Endometrial microvascular endothelial cells (primary cell): ENCODE data around the gene RRAD. TPM values are rescaled to one million over a fixed set of nuclear protein-coding genes. Genes with fewer than 3 reads are reported as not detected.

ENCODE experiments used
- in situ Hi-C: cut with HindIII; loops from 2 replicates; pipeline ENCODE4 v1.10.0; 2017; ENCODE audit warnings: low sequenced_read_pairs, low pct_unique_long_range_greater_than_20kb; ENCODE audit errors: inconsistent ontology term
- total RNA-seq: library from RNA; depleted of rRNA; stranded (reverse); fragments of >200 nt; gene quantifications from one replicate; pipeline ENCODE4 v1.2.3, GENCODE V29; 2015; ENCODE audit errors: inconsistent ontology term

RRAD gene
- total RNA-seq, 1 donor from 2014 or later = 0.46 TPM

DNA sequence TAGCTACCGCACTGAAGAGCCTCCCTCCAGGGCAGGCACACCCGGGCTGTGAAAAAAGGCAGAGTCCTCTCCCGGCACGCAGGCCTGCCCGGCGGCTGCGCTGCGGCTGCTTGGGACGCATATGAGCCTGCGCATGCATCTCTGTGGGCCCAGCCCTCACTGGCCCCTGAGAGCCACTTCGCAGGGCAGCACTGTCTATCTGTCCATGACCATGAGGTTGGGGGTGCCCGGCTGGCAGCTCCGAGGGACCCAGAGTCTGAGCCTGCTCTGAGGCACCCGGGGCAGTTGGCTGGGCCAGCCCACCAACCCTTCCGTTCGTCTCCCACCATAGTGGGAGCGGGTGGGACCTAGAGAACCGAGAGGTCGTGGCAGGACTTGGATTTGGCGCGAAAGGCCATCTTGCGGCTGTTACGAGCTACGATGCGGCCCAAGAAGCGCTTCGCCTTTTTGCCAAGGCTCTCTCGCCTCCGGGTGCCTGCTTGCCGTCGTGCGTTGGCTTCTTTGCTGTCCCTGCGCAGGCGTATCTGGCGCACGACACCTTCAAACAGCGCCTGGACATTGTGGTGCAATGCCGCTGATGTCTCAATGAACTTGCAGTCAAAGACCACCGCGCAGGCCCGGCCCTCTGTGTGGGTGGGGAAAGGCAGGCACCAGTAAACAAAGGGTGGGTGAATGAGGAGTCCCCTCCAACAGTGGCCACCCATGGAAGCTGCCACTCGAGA lies 3.4 kb downstream of the RRAD start:
- in situ Hi-C loops = no loop called here

DNA sequence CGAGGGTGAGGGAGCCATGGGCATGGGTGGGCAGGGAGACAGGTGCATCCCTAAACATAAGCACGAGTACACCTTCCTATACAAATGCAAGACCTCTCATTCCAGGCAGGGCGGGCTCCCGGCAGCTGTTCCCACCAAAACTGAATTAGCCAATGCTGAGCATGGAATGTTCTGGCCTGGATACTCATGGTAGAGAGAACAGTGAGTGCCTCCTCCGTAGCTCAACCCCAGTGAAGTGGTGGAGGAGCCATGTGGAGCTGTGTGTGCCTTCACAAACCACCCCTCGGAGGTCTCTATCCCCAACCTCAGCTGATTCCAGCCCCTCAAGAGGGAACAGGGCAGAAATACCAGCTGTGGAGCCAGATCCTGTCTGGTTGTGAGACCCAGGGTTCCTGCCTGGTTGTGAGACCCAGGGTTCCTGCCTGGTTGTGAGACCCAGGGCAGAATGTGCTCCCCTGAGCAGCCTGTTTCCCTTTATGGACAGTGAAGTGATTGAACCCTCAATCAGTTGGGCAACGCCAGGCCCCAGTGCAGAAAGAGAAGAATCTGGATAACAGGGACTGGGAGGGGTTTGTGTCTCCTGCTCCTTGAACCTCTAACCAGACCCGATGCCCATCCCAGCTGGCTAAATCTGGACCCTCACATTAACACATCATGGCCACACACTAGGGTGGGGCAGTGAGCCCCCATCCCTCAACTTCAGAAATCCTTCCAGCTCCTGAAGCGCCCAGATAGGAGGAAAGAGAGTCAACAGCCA lies 4.2 kb downstream of the RRAD start:
- in situ Hi-C loops = no loop called here

GRCh38 chr16:66920299-66920590 lies 5.1 kb downstream of the RRAD start:
- in situ Hi-C loops = no loop called here

GRCh38 chr16:66919569-66920298 lies 5.6 kb downstream of the RRAD start:
- in situ Hi-C loops = no loop called here

- in situ Hi-C loops = no loop called here
These were observed 6.3 kb downstream of the RRAD start, which contains the start of gene CDH16 for GRCh38 chr16:66918803-66919568. Gene CDH16, minus strand, starts transcription at chr16:66918885. Its CDS starts 820 bp downstream, at chr16:66918065.

- in situ Hi-C loops = no loop called here
These were observed 7.0 kb downstream of the RRAD start for GRCh38 chr16:66918355-66918754.

DNA sequence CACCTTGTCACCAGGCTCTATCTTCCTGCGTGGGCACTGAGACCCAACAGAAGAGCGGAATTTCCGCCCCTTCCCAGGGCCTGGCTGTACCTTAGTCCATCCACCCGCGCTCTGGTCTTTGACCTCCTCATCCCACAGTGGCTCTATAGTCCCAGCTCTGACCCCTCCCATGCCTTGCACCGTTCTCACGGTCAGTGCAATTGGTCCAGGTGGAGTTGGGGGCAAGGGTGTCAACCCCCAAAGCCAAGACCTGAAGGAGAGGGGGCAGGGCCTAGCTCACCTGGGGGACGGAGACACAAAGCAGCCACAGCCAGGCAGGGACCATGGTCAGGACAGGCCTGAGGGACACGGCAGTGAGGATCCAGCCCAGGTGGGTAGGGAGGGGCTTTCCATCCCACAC lies 7.6 kb downstream of the RRAD start:
- in situ Hi-C loops = no loop called here

GRCh38 chr16:66916518-66916917 lies 8.8 kb downstream of the RRAD start:
- in situ Hi-C loops = no loop called here

GRCh38 chr16:66915041-66915440 lies 10.3 kb downstream of the RRAD start:
- in situ Hi-C loops = no loop called here

- in situ Hi-C loops = no loop called here
These were observed 10.8 kb downstream of the RRAD start for GRCh38 chr16:66914541-66914940.

GRCh38 chr16:66913711-66914110 lies 11.6 kb downstream of the RRAD start:
- in situ Hi-C loops = no loop called here

DNA sequence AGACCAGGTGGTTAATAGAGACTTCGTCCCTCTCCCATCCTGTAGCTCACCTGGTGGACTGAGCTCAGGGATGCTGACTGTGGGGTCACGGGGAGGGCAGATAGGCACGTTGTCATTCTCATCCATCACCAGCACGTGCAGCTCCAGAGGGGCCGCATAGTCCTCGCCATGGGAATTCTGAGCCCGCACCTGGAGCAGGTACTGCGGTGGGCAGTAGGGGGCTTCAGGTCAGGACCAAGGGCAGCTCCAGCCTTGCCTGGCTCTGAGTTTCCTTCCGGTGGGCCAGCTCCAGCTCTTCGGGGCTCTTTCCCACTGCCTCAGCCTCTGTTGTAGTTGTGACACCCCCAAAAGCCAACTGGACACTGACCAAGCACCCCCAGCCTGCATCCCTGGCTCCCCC lies 12.3 kb downstream of the RRAD start:
- in situ Hi-C loops = no loop called here

- in situ Hi-C loops = no loop called here
These were observed 13.5 kb downstream of the RRAD start for GRCh38 chr16:66911801-66912200.

DNA sequence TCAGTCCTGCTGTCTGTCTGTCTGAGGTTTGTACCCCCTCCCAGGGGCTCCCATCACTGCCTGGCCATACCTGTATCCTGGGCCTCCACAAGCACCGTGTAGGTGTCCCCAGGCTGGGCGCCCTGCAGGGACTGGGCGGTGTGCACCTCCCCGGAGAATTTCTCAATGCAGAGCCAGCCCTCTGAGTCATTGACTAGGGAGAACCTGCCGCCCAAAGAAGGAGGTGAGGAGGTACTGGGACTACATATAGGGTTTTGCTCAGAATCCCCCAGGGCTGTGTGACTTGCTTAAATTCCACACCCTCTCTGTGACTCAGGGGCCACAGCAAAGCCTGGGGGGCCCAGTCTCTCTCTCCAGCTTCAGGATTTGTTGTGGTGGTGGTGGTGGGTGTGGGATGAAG lies 14.2 kb downstream of the RRAD start:
- in situ Hi-C loops = no loop called here

DNA sequence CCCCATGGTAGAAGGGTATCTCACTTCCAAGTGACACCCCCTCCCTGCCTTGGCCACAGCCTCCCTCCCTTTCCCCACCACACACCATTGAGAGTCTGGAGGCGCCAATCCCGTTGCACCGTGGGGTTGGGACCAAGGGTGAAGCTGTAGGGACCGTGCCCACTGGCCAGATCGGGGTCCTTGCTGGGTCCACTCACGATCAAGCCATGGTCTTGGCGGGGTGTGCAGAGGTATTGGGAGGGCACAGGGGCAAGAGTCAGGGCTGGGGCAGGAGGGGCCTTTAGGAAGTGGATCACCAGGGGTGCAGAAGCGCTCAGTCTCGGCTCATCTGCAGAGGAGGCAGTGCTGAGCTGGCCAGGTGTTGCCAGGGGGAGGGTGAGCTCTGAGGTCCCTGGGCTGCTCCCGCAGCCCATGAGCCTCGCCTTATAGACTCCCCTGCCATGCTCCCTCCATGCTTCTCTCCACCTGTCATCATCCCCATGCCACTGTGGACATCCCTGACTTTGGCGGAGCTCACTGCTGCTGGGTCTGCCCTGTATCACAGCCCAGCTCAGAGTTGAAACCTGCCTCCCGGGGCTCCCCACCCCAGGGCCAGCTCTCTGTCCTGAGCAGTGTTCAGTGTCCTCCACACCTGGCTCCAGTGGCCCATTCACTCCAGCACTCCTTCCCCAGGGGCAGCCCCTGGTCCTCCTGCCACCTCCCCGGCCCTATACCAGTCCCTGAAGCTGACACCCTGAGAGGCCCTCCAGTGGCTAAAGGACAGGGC lies 15.0 kb downstream of the RRAD start:
- in situ Hi-C loops = no loop called here

DNA sequence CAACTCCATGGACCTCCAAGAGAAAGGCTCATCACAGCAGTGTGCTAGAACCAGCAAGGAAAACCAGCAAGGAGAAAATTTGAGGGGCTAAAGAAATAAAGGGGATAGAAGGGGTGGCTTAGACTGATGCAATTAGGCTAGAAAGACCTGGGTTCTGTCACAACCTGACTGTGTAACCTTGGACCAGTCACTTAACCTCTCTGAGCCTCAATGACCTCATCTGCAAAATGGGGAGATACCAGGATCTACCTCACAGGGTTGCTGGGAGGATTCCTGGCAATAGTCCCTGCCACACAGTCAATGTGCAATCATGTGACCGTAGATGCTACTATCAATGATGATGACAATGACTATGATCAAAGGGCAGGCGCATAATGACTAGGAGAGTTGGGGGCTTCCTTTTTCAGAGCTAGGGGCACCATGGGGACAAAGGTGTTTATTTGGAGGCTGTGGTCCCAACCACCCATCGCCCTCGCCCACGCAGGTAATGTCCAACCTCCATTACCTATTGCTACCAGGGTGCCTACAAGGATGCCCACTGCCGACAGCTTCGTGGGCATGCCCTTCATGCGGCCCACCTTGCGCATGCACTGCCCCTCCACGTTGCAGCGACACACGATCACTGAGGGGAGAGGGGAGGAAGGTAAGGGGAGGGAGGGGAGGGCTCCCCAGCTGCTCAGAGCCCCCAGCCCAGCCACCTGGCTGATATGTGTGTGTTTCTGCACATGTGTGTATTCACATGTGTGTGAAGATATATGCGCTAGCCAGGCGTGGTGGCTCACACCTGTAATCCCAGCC lies 16.4 kb downstream of the RRAD start:
- in situ Hi-C loops = no loop called here

- in situ Hi-C loops = no loop called here
These were observed 17.2 kb downstream of the RRAD start for GRCh38 chr16:66908116-66908515.
